HuH-7 (cell line): ENCODE results near the gene NUDT16L1.
"Not testable (repeated sequence)": the region's sequence is repeated elsewhere in the genome, so short reads cannot be mapped to it uniquely, and the experiment has no call there.

ENCODE experiments used
- DNase-seq: peaks from one replicate; pipeline ENCODE4 v3.0.0; 2011; ENCODE audit warnings: low spot score

NUDT16L1 gene

DNA sequence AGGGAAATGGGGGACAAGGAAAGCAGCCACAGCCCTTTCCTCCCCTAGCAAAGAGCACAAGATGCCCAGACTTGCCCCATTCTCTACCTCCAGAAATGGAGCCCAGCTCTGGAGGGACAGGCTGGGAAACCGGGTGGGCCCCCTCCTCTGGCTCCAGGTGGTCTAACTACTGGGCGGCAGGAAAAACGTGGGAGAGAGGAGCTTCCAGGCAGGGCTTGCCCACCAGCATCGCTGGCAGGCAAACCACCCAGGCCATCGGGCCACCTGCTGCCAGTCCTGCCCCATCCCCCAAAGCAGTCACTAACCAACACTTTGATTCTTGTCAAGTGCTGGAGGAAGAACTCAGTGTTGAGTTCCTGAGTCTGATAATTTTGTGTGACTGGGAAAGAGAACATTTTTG, 25.1 kb downstream of the NUDT16L1 start:
- no peak for DNase-seq

DNA sequence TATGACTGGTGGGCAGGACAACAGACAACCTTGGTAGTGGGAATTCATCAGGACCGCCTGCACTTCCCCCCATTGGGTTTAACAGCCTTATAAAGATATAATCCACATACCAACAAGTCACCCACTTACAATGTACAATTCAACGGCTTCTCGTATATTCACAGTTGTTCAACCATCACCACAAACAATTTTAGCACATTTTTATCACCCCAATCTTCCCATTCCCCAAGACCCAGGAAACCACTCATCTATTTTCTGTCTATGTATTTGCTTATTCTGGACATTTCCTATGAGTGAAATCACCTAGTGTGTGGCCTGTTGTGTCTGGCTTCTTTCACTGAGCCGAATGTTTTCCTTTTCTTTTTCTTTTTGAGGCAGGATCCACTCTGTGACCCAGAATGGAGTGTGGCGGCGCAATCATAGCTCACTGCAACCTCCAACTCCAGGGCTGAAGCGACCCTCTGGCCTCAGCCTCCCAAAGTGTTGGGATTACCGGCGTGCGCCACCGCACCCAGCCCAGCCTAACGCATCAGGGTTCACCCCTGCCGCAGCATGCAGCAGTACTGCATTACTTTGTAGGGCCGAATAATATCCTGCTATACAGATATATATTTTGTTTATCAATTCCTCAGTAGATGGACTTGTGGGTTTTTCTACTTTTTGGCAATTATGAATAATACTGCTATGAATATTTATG, 29.9 kb downstream of the NUDT16L1 start:
- DNase-seq: no peak

DNA sequence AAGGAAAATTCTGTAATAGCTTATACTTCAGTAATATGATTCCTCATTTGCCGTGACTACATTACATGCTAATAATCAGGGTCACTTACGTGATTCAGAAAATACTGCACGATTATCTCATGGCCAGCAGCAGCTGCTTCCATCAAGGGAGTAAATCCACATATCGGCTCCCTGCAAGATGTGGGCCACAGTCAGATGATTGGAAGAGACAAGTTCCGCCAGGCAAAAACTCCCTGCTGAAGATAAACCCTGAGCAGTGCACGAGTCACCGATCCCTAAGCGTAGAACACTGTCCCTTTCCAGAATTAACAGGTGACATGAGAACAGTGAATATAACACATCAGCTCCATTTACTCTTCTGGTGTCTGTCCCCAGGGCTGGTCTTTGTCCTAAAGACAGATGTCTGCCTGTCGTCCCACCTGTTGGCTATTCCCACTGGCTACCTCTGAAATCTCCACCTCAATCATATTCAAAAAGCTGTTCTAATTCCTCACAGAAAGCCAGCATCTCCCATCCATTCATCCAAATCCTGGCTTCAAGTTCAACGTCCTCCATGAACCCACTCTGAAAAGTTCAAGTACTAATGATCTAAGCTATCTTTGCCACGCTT, 31.4 kb downstream of the NUDT16L1 start:
- no peak for DNase-seq

DNA sequence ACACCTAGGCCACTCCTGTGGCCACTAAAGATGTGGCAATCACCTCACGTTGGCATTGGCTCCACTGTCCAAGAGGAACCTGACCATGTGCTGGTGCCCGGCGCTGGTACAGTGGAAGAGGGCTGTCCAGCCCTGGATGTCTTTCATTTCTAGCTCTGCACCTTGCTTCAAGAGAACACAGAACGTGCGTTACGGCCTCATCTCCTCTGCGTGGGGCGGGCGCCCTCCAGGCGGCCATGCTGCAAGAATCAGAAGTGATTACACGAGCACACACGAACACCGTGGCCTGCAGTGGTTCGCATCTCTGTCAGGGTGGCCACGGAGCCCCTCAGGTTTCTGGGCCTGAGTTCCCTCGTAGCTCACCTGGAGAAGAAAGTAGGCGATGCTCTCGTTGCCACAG, 33.3 kb downstream of the NUDT16L1 start:
- no peak for DNase-seq

DNA sequence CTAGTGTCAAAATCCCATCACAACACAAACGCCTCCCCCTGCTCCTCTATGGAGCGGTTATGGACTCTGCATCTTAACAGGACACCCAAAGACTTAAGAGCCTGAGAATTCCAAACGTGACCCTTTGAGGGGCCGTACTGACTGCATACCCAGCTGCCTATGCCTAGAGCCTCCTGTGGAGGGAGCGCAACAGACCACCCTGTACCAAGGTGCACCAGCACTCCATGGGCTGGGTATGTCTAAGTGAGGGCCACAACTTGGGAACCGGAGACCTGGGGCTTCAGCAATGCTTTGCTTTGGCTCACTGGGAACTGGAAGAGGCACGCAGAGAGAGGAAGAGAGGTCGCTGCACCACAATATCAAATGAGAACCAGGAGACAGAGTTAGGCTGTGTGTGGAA, 35.3 kb downstream of the NUDT16L1 start:
- DNase-seq: no peak

DNA sequence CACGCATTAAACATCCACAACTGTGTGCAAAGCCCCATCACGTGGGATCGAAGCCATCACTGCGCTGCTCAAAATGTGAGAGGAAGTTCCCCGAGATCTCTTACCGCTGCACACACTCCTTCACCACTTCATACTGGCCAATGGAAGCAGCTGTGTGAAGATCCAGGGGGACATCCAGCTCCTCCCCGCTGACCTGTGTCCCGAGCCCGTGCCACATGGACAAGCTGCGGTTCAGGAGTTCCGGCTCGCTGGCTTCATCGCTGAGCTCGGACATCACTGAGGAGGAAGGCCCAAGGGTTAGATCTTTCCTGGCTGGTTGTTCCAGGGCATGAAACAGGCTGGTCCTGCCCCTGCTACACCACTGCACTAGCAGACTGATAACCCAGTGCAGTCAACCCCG, 36.5 kb downstream of the NUDT16L1 start:
- no peak for DNase-seq

DNA sequence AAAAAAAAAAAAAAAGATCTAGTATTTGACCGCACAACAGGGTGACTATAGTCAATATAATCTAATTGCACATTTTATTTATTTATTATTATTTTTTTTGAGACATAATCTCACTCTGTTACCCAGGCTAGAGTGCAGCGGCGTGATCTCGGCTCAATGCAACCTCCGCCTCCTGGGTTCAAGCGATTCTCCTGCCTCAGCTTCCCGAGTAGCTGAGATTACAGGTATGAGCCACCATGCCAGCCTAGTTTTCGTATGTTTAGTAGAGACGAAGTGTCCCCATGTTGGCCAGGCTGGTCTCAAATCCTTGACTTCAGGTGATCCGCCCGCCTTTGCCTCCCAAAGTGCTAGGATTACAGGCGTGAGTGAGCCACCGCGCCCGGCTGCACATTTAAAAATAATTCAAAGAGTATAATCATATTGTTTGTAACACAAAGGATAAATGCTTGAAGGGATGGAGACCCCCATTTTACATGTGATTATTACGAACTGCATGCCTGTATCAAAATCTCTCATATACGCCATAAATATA, 39.9 kb downstream of the NUDT16L1 start:
- no peak for DNase-seq

DNA sequence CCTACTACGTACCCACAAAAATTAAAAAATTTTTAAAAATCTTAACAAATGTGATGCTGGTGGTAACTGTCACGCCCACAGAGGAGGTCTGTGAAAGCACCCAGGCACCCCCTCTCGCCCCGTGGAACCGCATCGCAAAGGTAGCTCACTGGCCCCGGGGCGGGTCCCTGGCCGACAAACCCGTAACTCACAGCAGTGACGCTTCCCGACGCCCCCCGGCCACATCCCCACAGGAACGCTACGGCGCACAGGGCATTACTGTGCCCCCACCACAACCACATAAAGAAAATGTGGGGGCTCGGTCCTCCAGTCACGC, 40.3 kb downstream of the NUDT16L1 start:
- DNase-seq: no peak

DNA sequence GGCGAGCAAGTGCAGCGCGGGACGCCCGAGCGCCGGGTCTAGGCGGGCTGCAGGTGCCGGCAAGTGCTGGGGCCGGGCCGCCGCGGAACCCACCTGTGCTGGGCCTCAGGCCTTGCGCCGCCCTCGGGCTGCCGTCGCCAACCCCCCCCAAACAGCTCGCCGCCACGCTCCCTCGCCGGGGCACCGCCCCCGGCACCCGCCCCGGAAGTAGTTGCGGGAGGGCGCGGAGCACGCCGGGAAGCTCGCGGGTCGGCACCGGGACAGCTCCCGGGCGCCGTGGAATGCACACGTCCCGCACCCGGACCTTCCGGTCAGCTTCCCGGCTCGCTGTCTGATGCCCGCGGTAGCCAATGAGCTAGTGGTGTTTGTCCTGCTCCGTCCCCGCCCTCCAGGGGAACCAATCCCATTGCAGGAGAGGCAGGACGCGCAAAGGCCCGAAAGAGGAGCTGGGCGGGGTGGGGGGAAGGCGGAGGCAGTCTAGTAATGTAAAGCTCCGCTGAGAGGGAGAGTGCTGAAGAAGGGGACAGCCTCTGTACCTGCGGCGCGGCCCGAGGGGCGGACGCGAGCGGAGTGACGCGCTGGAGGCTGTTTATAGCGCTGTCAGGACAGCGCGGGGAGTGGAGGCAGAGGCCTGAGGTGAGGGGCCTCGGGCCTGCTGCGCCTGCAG, 40.8 kb downstream of the NUDT16L1 start, which contains the start of the genes ANKS3 and DNAAF8:
Gene ANKS3 (minus strand): TSS at position 209 of the 667 bp plus-strand sequence. CDS start 4,122 bp downstream, outside the sequence.
Gene DNAAF8 (plus strand): TSS at position 475 of the 667 bp plus-strand sequence. CDS start 1,978 bp downstream, outside the sequence.
- peak; percentile 96 for DNase-seq

DNA sequence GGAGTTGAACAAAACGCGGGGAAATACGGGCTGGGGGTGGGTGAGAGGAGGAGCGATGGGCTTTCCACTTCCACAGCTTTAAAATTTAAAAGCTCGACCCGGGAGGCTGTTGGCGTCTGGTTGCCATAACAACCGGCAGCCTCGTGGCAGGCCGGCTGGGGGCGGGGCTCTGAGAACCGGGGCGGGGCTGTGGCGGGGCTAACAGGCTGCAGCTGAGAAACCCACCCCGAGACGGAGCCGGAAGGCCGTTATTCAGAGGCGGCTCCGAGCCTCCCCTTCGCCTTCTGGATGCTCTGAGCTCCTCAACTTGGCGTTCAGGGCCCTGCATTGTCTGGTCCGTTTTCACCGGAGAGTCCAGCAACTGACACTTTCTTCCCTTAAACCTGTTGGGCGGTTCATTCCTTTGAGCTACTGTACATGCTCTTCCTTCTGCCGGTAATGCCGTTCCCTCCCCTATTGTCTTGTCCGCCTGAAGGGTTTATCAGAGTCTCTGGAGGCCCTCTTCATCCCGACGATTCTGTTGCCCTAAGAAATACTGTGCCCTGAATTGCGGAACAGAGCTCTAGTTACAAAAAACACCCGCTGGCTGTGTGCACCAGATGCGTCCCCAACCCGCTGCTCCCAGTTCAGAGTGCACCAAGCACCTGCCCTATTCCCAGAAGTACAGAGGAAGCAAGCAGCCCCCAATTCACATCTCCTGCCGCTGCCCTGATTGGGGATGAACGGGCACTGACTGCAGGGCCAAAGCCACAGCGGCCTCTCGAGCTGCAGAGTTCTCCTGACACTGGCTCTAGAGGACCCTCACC, 41.6 kb downstream of the NUDT16L1 start:
- DNase-seq: peak; percentile 85

DNA sequence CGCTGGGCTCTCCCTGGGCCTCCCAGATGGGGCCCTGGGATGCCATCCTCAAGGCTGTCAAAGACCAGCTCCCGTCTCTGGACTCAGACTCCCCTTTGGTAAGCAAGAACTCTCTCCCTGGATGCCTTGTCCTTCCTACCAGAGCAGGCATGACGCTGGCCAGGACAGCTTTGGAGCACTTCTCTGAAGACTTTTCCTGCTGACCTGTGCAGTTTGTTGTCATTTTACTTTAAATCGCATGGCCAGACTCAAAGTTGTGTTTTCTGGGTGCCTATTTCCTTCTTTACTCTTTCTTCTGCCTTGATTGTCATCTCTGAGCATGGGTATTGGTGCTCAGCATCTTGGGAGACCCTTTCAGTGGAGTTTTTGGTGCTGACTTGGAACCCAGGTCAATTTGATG, 43.2 kb downstream of the NUDT16L1 start:
- DNase-seq: no peak

DNA sequence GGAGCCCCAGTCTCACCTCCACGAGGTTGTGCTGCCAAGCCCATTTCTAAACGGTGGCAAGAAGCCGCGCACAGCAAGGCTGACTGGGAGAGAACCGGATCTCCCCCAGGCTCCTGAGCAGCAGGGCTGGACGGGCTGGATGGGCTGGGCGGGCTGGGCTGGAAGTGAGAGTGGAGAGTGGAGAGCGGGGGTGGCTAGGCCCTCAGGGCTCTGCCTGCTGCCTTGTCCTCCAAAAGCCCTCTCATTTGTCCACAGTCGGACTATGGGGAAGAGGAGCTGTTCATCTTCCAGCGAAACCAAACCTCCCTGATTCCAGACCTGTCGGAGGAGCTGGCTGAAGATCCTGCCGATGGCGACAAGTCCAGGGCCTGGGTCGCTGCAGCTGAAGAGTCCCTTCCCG, 44.2 kb downstream of the NUDT16L1 start:
- DNase-seq: no peak

DNA sequence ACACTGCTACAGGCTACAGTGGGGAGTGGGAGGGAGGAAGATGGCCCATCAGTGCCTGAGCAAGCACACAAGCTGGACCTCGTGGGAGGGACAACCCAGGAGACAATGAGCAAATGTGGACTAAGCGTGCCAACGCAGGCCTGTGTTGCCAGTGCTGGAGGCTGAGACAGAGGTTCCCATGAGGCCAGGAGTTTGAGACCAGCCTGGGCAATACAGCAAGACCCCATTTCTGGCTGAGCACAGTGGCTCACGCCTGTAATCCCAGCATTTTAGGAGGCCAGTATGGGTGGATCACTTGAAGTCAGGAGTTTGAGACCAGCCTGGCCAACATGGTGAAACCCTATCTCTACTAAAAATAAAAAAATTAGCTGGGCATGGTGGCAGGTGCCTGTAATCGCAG, 45.0 kb downstream of the NUDT16L1 start:
- DNase-seq: not testable (repeated sequence)

DNA sequence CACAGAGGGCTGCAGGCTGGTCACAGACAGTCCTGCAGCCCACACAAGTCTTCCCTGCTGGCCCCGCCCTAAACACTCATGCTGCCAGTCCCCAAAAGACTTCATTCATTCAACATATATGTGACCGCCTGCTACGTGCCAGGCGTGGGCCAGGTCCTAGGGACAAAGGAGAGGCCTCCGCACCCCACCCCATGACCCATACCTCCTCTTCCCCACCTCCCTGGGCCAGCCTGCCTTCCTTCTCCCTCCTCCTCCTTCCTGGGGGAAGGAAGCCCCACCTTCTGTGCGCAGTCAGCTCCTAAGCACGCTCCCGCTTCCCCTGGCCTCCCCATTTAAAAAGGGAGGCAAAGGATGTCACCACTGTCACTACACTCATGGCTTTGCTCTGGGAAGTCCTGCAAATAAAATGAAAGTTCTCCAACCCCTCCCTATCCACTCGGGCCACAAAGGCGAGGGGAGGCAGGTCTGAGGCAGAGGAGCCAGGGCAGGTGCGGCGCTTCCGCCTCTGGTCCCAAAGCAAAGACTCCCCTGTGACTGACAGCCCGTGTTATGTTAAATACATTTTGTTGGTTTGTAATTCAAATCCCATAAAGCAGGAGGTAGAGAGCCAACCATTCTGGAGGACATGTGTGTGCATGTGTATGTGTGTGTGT, 50.0 kb downstream of the NUDT16L1 start:
- DNase-seq: no peak

DNA sequence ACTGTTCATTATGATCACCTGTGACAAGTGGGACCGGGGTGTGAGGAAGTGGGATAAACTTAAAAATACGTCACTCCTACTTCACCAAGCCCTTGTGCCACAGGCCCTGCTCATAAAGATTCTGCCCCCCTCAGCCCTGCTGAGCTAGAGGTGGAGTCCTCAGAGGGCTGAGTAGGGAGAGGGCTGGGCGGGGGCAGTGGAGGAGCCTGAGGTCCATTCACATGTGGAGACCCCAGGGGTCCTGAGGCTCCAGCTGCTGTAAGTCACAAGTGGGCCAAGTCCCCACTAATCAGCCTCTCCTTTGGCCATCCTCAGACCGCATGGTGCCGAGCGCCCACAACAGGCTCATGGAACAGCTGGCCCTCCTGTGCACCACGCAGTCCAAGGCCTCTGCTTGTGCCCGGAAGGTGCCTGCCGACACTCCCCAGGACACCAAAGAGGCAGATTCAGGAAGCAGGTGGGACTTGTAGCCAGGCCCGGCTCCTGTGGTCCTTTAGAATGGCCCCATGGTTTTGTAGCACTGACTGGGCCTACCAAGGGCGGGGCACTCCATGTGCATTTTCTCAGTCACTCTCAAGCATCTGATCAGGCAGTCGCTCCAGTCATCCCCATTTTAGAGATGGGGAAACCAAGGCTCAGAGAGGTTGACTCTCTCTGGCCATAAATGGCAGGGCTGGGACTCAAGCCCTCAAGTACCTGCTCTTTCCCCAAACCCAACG, 51.4 kb downstream of the NUDT16L1 start:
- DNase-seq: no peak

DNA sequence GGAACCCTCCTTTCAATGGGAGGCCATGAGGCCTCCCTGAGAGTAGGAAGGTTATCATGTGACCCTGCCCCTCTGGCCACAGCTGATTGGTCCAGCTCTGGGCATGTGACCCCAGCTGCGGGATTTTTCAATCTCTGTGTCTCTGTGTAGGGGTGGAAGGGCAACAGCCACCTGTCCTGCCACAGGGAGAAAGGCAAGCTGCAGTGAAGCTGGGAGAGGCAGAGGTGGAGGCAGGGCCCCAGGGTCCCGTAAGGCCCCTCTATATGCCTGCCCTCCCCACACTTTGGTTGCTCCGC, 51.9 kb downstream of the NUDT16L1 start:
- no peak for DNase-seq
